Measurements from ENCODE around the gene FGF2.

The FGF2 gene

DNA sequence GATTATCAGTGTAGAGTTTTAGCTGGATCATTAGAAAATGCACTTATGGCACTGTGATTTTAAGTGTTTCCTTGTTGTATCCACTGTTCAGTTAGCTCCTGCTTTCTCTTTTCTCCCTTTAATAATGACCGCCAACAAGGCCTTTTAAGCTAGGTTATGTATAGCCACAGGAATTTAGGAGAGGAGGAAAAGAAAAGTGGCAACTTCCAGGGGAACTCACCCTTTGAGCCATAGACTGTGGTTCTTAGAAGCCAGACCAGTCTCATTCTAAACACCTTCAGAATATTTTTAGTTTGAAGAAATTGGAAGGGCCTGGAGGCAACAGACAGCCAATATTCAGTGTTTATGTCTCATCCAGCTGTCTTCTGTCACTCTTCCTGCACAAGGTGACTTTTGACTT, 6.1 kb downstream of the FGF2 start:
- Histone ChIP-seq H3K27me3 (ENCODE audit: insufficient read depth, poor library complexity, severe bottlenecking) (peaks cover 16% of the 10 kb centered on the region), H3K27ac (replicated peaks) (no peak overlapping the region), H3K4me3 (replicated peaks; ENCODE audit: insufficient read depth, low read length) (no peak overlapping the region)
- TF ChIP-seq GABPA (IDR thresholded peaks at IDR 0.05; ENCODE audit: low read depth) = no peak
- TF ChIP-seq POLR2AphosphoS5 (IDR thresholded peaks at IDR 0.05; ENCODE audit: low read depth) = no peak
- no peak for TF ChIP-seq CTCF (IDR thresholded peaks at IDR 0.05; ENCODE audit: insufficient read depth, low read length)
- TF ChIP-seq REST (IDR thresholded peaks at IDR 0.05; ENCODE audit: insufficient replicate concordance, low read depth) = no peak
- TF ChIP-seq SPI1 (IDR thresholded peaks at IDR 0.05; ENCODE audit: borderline replicate concordance, low read depth) = no peak
- DNase-seq (ENCODE audit: low read depth in 1 of 2, low spot score in 1 of 2) = no peak

DNA sequence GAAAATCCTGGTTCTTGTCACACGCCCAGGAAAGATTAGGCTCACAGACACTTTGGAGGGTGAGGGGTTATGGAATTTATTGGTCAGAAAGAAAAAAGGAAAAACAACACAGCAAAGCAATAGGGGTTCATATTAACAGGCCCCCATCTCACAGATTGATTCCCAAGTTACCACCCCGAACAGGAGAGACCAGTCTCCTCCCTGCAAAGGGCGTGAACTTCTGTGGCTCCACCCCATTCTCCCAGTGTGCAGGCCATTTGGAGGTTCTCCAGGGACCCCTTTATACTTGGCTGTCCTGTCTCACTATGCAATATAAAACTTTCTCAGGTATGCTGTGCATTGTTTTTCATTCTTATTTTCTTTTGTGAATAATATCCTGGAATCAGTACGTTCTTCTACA, 7.4 kb downstream of the FGF2 start:
- H3K4me3 ChIP-seq (replicated peaks; ENCODE audit: insufficient read depth, low read length) = no peak overlapping the region
- DNase-seq (ENCODE audit: low read depth in 1 of 2, low spot score in 1 of 2) = no peak
- peaks cover 4% of the 10 kb centered on the region for H3K27me3 ChIP-seq (ENCODE audit: insufficient read depth, poor library complexity, severe bottlenecking)
- H3K27ac ChIP-seq (replicated peaks) = no peak overlapping the region
- no peak for TF ChIP-seq CTCF (IDR thresholded peaks at IDR 0.05; ENCODE audit: insufficient read depth, low read length)
- TF ChIP-seq GABPA (IDR thresholded peaks at IDR 0.05; ENCODE audit: low read depth) = no peak
- TF ChIP-seq POLR2AphosphoS5 (IDR thresholded peaks at IDR 0.05; ENCODE audit: low read depth) = no peak
- TF ChIP-seq SPI1 (IDR thresholded peaks at IDR 0.05; ENCODE audit: borderline replicate concordance, low read depth) = no peak
- TF ChIP-seq REST (IDR thresholded peaks at IDR 0.05; ENCODE audit: insufficient replicate concordance, low read depth) = no peak

- Histone ChIP-seq H3K27ac (replicated peaks) (no peak overlapping the region), H3K27me3 (ENCODE audit: insufficient read depth, poor library complexity, severe bottlenecking) (no peaks in the 10 kb centered on the region), H3K4me3 (replicated peaks; ENCODE audit: insufficient read depth, low read length) (no peak overlapping the region)
- DNase-seq (ENCODE audit: low read depth in 1 of 2, low spot score in 1 of 2) = no peak
- TF ChIP-seq CTCF (IDR thresholded peaks at IDR 0.05; ENCODE audit: insufficient read depth, low read length) (no peak), GABPA (IDR thresholded peaks at IDR 0.05; ENCODE audit: low read depth) (no peak), POLR2AphosphoS5 (IDR thresholded peaks at IDR 0.05; ENCODE audit: low read depth) (no peak), SPI1 (IDR thresholded peaks at IDR 0.05; ENCODE audit: borderline replicate concordance, low read depth) (no peak), REST (IDR thresholded peaks at IDR 0.05; ENCODE audit: insufficient replicate concordance, low read depth) (no peak)
These were observed 10.3 kb downstream of the FGF2 start for GRCh38 chr4:122836941-122837340.

All from HL-60 (cell line).